ENCODE measurements around the gene GJD3.
A peak's percentile ranks its signal among the peaks of the same experiment; 100 is the strongest.

DNA sequence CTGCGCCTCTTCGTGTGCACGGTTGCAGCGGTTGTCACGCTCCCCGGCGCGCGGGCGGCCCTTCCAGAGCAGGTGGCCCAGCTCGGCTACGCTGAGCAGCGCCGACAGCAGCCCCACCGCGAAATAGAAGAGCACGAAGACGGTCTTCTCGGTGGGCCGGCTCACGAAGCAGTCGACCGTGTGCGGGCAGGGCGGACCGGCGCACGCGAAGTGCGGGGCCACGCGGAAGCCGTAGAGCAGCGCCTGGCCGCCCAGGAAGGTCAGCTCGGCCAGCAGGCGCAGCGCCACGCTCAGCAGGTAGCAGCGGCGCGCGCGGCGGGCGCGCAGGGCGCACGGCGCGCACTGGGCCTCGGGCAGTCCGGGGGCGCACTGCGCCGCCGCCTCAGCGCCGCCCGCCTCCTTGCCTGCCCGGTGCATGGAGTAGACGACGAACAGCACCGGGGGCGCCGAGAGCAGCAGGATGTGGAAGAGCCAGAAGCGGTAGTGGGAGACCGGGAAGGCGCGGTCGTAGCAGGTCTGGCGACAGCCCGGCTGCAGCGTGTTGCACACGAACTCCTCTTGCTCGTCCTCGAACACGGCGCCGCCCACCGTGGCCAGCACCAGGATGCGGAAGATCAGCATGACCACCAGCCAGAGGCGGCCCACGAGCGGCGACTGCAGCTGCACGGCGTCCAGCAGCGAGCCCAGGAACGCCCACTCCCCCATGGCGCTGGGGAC, 1.3 kb downstream of the GJD3 start:
- TF ChIP-seq, protein P1, sequence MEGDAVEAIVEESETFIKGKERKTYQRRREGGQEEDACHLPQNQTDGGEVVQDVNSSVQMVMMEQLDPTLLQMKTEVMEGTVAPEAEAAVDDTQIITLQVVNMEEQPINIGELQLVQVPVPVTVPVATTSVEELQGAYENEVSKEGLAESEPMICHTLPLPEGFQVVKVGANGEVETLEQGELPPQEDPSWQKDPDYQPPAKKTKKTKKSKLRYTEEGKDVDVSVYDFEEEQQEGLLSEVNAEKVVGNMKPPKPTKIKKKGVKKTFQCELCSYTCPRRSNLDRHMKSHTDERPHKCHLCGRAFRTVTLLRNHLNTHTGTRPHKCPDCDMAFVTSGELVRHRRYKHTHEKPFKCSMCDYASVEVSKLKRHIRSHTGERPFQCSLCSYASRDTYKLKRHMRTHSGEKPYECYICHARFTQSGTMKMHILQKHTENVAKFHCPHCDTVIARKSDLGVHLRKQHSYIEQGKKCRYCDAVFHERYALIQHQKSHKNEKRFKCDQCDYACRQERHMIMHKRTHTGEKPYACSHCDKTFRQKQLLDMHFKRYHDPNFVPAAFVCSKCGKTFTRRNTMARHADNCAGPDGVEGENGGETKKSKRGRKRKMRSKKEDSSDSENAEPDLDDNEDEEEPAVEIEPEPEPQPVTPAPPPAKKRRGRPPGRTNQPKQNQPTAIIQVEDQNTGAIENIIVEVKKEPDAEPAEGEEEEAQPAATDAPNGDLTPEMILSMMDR (IDR thresholded peaks at IDR 0.05) = no peak
- peak; percentile 53 for TF ChIP-seq EZH2 (IDR thresholded peaks at IDR 0.05)

Measured in neural progenitor cell (in vitro differentiated cells).